Activated T-cell treated with anti-CD3 and anti-CD28 coated beads, Interleukin-2, amount 50 U/mL, for 4 hours (primary cell): Measurements from ENCODE around the gene CCDC187. TPM values are rescaled to one million over a fixed set of nuclear protein-coding genes. Genes with fewer than 3 reads are reported as not detected.
"Not testable (repeated sequence)": the region's sequence is repeated elsewhere in the genome, so short reads cannot be mapped to it uniquely, and the experiment has no call there.

ENCODE experiments used
- ATAC-seq, 2 donors: fragments of 200-7000 bp; cut with Tn5 transposase; one replicate each; pipeline ENCODE4 v1.10.0; 2021
- DNase-seq: peaks from one replicate; pipeline ENCODE4 v3.0.0-alpha.2; 2020
- H3K27me3 Mint-ChIP-seq: one replicate; pipeline ENCODE4 v1.8.0; 2021; ENCODE audit warnings: low read depth, mixed read lengths
- H3K36me3 Mint-ChIP-seq: one replicate; pipeline ENCODE4 v1.8.0; 2022; ENCODE audit warnings: mixed read lengths; ENCODE audit not compliant: insufficient read depth
- H3K4me1 Mint-ChIP-seq: one replicate; pipeline ENCODE4 v1.8.0; 2021; ENCODE audit warnings: low read depth, mixed read lengths
- H3K4me3 Mint-ChIP-seq: one replicate; pipeline ENCODE4 v1.8.0; 2021; ENCODE audit warnings: mild to moderate bottlenecking, moderate library complexity, mixed read lengths
- H3K9me3 Mint-ChIP-seq: one replicate; pipeline ENCODE4 v1.8.0; 2021; ENCODE audit warnings: mixed read lengths
- total RNA-seq, 3 donors: library from RNA; stranded (reverse); gene quantifications; one replicate each; pipeline ENCODE4 v1.2.1, GENCODE V29; 2021

CCDC187 gene
- total RNA-seq: under 1 TPM in 1 of 3 donors, not detected in 2; 0.11 TPM

DNA sequence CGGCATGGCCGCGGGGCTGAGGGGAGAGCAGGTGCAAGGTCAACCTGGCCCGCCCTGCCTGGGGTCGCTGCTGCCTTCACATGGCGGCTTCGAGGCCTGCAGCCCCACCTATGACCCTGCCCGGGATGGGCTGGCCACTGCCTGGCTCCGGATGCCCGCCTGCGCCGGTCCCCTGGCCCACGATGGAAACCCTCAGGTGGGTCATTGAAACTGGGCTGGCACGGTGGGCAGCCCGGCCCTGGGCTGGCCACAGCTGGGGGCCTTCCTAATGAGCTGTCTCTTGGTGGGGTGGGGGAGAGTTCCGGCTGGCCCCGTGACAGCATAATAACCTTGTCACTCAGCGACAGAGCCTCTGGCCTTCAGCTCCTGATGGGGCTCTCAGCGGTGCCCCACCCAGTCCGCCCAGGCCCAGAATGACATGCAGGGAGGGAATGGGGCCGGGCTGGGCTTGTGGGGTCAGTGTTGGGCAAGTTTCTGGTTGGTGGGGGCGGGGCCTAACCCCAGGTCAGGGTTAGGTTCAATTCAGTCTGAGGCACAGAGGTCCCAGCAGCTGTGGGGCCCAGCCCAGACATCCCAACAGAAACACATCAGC is at the start of gene CCDC187:
Gene CCDC187 (minus strand): TSS at position 270 of the 592 bp plus-strand sequence. CDS start 264 bp downstream, at position 6.
- Mint-ChIP-seq H3K4me3 (no peak within 1 kb of the TSS), H3K36me3 (no peaks in the 10 kb centered on the region), H3K4me1 (peaks cover 6% of the 10 kb centered on the region), H3K27me3 (peaks cover 7% of the 10 kb centered on the region), H3K9me3 (no peaks in the 10 kb centered on the region)
- no peak for DNase-seq
- no peak for ATAC-seq

DNA sequence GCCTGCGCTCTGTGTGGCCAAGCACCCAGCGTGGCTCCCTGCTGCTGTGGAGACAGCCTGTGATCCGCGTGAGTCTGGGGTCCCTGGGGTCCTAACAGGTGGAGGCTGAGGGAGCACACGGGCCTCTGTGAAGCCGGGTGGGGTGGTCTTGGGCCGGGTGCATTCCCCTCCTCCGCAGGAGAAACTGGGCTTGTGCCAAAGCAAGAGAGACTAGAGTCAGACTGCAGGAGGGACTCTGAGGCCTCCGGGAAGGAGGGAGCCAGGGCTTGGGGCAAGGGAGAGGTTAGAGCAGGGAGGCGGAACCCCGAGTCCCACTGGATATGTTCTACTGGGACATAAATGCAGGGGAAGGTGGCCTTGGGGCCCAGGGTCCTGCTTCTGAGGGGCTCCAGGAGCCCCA is 49.2 kb upstream of the CCDC187 start:
- H3K4me1 Mint-ChIP-seq: no peaks in the 10 kb centered on the region
- H3K27me3 Mint-ChIP-seq: no peaks in the 10 kb centered on the region
- ATAC-seq: no peak
- no peak overlapping the region for H3K4me3 Mint-ChIP-seq
- no peaks in the 10 kb centered on the region for H3K9me3 Mint-ChIP-seq
- H3K36me3 Mint-ChIP-seq: no peaks in the 10 kb centered on the region
- DNase-seq: no peak

DNA sequence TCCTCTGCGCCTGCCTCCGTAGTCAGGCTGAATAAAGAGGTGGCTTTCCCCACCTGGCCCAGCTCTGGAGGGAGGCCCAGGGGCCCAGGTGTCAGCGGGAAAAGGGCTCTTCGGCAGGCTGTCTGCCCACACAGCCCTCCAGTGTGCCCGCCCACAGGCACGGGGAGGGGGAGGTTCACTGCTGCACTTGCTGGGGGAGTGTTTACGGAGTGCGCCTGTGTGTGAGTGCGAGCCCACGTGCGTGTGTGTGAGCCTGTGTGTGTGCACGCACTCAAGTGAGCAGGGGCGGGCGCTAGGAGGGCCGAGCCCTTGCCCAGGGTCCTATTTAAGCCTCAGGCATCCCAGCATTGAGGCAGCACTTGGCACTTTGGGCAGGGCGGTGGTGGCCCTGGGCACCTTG is 48.8 kb upstream of the CCDC187 start:
- no peaks in the 10 kb centered on the region for H3K4me1 Mint-ChIP-seq
- no peak overlapping the region for H3K4me3 Mint-ChIP-seq
- H3K36me3 Mint-ChIP-seq: no peaks in the 10 kb centered on the region
- no peaks in the 10 kb centered on the region for H3K9me3 Mint-ChIP-seq
- no peaks in the 10 kb centered on the region for H3K27me3 Mint-ChIP-seq
- DNase-seq (no peak), ATAC-seq (no peak)

DNA sequence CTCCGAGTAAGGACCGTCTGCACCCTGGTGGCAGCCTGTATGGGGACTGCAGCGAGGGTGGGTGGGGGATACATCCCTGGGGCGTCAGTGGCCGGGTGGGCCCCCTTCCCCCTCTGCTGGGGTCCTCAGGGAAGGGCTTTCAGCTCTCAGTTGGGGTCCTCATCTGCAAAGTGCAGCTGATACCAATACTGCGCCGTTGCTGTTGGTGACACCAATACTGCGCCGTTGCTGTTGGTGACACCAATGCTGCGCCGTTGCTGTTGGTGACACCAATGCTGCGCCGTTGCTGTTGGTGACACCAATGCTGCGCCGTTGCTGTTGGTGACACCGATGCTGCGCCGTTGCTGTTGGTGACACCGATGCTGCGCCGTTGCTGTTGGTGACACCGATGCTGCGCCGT is 48.0 kb upstream of the CCDC187 start:
- ATAC-seq, H3K36me3 Mint-ChIP-seq, DNase-seq, H3K27me3 Mint-ChIP-seq, H3K4me1 Mint-ChIP-seq, H3K4me3 Mint-ChIP-seq, H3K9me3 Mint-ChIP-seq: not testable (repeated sequence)

DNA sequence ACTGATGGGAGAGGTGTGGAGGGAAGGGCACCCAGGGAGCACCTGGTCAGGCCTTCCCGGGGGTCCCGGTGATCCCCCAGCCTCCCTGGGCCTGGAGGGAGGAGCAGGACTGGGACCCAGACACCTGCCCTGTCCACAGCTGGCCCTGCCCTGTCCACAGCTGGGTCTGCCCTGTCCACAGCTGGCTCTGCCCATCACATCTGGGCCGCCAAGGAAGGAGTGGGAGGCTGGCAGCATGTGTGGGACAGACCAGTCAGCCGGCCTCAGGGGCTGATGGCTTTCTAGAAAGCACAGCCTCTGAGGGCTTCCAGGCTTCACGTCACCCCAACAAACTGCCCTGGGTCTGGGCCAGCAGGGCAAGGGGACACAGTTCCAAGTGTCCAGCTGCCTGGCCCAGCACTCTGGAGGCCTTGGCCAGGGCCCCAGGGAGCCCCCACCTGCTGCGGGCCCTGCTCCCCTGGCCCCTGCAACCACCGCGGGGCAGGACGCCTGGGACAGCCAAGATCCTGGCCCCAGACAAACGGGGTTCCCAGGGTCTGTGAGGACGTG is 47.4 kb upstream of the CCDC187 start:
- Mint-ChIP-seq H3K4me1 (no peaks in the 10 kb centered on the region), H3K9me3 (no peaks in the 10 kb centered on the region), H3K27me3 (no peaks in the 10 kb centered on the region), H3K4me3 (no peak overlapping the region), H3K36me3 (no peaks in the 10 kb centered on the region)
- DNase-seq: no peak
- ATAC-seq: no peak

DNA sequence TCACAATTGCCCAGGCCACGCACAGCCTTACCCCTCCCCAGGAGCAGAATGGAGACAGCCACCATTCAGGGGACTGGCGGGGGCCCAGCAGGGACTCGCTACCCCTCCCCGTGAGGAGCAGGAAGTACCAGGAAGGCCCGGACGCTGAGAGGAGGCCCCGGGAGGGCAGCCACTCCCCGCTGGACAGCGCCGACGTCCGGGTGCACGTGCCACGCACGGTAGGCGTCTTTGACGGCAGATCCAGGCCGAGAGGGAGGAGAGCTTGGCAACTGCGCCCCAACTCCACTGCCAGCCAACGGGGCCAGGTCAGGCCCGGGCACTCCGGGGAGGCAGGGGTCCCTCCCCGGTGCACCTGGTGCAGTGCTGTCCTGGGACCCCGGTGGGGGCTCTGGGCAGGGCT is 45.7 kb upstream of the CCDC187 start:
- Mint-ChIP-seq H3K9me3 (no peaks in the 10 kb centered on the region), H3K36me3 (no peaks in the 10 kb centered on the region), H3K27me3 (no peaks in the 10 kb centered on the region), H3K4me3 (no peak overlapping the region), H3K4me1 (no peaks in the 10 kb centered on the region)
- no peak for DNase-seq
- ATAC-seq: no peak

DNA sequence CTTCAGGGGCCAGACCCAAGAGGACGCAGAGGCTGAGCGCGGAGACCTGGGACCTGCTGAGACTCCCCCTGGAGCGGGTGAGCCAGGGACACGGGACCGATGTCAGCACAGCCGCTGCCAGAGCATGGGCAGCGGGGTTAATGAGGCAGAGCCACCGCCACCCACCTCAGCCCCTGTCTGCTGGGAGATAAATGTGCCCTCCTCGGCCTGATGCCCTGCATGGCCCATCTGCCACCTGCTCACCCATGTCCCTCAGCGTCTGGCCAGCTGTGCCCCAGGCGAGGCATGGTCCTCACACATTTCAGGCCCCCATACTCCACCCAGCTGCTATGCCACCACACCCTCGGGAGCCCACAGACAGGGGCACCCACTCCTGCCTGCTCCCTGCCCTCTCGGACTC is 44.8 kb upstream of the CCDC187 start:
- ATAC-seq: no peak
- no peak for DNase-seq
- H3K9me3 Mint-ChIP-seq: no peaks in the 10 kb centered on the region
- no peaks in the 10 kb centered on the region for H3K36me3 Mint-ChIP-seq
- no peaks in the 10 kb centered on the region for H3K27me3 Mint-ChIP-seq
- no peak overlapping the region for H3K4me3 Mint-ChIP-seq
- no peaks in the 10 kb centered on the region for H3K4me1 Mint-ChIP-seq

DNA sequence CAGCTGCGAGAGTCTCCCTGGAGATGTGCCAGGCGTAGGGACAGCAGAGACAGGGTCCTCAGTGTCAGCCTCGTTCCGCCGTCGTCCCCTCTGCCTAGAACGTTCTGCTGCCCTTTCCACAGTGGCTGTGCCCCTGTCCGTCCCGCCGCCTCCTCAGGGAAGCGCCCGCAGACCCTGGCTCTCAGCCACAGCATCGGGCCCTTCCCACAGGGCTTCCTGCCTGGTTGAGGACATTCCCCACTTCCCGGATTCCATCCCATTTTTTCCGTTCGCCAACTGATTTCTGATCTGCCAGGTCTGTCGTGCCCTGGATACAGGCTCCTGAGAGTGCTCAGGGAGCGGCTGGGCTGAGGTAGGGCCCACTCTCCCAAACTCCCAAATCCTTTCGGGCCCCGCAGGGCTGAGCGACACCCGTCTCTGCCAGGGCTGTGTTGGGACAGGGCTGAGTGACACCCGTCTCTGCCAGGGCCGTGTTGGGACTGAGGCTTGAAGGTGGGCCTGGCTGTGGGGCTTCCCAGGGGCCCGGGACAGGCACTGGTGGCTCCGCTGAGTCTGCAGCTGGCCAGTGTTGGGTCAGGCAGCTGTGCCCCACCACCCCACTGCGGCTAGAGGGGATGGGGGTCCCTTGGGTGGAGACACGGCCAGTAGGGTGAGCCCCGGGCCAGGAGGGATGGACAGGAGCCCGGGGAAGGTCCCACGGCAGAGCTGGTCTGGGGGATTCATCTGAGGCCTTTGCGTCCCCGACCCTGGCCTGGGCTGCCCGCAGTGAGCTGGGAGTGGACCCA is 43.8 kb upstream of the CCDC187 start:
- peaks cover 2% of the 10 kb centered on the region for H3K4me1 Mint-ChIP-seq
- no peak for ATAC-seq
- H3K36me3 Mint-ChIP-seq: no peaks in the 10 kb centered on the region
- H3K27me3 Mint-ChIP-seq: no peaks in the 10 kb centered on the region
- no peak for DNase-seq
- H3K4me3 Mint-ChIP-seq: no peak overlapping the region
- H3K9me3 Mint-ChIP-seq: no peaks in the 10 kb centered on the region

DNA sequence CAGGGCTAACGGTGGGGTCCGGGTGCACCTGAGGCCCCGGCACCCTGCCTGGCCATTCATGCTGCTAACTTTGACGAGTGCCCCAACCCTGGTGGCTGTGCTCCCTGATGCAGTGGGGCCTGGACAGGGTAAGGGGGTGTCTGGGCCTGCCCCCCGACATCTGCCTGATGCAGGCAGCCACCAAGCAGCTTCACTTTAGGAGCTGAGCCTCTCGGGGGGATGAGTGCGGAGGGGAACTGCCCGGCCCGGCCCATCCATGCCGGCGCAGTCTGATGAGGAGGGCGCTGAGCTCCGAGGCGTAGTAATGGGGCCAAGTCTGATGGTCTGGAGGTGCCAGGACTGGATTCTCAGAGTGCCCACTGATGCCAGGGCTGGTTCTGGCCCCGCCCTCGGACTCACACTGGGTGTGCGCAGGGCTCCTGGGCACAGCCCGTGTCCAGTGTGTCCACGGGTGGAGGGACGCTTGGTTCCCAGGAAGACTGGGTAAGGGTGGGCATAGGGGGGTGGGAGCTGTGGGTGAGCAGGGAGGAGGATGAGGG is 43.1 kb upstream of the CCDC187 start:
- peaks cover 2% of the 10 kb centered on the region for H3K4me1 Mint-ChIP-seq
- no peak overlapping the region for H3K4me3 Mint-ChIP-seq
- no peaks in the 10 kb centered on the region for H3K9me3 Mint-ChIP-seq
- no peak for DNase-seq
- H3K36me3 Mint-ChIP-seq: no peaks in the 10 kb centered on the region
- H3K27me3 Mint-ChIP-seq: no peaks in the 10 kb centered on the region
- no peak for ATAC-seq

DNA sequence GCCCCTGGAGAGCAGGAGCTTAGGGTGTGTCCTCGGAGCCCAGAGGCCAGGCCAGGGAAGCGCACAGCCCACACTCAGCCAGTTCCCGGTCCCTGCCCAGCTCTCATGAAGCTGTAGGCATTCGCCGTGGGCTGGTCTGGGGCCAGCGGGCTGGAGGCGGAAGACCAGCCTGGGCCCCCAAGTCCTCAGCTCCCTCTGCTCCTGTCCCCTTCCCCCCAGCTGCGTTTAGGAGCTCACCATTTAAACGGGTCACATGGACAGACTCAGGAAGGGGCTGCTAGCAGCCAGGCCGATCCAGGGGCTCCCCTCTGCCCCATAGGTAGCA is 42.2 kb upstream of the CCDC187 start:
- Mint-ChIP-seq H3K4me3 (no peak overlapping the region), H3K4me1 (peaks cover 2% of the 10 kb centered on the region), H3K9me3 (no peaks in the 10 kb centered on the region), H3K36me3 (no peaks in the 10 kb centered on the region), H3K27me3 (no peaks in the 10 kb centered on the region)
- ATAC-seq (no peak), DNase-seq (no peak)

DNA sequence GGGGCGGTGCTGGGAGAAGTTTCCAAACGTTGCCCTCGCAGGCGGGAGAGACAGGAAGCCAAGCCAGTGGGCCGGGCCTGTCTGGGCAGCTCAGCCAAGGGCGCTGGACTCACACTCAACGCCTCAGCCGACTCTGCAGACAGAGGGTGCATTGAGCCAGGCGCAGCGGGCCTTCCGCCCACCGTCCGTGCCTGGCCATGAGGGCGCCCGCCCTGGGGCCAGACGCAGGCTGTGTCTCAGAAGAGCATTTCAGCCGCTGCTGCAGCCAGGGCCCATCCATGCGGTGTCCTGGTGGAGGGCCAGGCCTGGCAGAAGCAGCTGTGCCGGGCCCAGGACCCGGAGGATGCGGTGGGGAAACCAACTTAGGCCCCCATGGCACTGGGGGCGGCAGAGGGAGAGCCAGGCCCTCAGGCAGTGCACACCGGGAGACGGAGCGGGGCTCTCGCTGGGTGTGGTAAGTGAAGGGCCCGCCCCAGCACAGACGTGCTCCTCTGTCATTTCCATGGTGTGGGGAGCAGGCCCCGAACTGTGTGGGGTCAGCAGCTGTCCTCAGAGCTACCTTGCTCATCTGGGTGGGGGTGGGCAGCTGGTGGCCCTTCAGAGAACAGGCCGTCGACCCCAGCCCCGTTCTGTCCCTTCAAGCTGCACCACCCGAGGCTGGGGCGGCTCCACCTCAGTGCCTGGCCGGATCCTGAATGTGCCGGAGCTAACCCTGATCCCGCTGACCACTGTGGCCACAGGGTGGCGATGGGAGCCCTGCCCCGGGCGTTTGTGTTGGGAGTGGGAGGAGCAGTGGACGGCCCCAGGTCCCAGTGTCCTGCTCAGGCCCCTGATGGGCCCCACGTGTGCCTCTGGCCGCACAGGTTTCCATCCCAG is 41.6 kb upstream of the CCDC187 start:
- no peak overlapping the region for H3K4me3 Mint-ChIP-seq
- H3K4me1 Mint-ChIP-seq: peaks cover 2% of the 10 kb centered on the region
- H3K9me3 Mint-ChIP-seq: no peaks in the 10 kb centered on the region
- no peaks in the 10 kb centered on the region for H3K36me3 Mint-ChIP-seq
- no peak for ATAC-seq
- H3K27me3 Mint-ChIP-seq: no peaks in the 10 kb centered on the region
- DNase-seq: no peak

DNA sequence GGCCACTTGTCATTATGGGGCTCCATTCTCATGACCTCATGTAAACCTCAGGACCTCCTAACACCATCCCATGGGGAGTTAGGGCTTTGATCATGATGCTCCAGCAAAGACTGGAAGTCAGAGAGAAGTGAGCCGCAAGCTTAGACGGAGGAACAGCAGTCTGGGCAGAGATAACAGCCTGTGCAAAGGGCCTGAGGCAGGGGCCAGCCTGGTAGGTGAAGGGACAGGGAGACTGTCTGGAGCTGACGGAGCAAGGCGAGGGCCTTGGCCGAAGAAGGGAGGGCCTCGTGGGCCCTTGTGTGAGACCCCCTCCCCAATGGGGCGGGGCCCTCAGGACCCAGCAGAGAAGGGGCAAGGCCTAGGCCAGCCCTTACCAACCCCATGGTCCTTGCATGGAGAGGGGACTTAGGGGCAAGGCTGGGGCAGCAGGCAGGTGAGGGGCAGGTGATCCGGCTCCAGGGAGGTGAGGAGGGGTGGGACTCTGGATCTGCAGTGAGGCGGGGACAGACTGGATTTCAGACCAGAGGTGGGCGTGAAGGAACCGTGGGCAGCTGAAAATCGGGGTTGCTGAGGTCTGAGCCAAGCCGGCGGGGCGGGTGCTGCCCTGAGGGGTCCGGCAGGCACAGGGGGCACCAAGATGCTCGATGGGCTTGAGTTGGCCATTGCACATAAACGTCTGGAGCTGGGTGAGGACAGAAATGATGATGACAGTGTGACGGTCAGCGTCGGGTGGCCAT is 40.8 kb upstream of the CCDC187 start:
- peaks cover 2% of the 10 kb centered on the region for H3K4me1 Mint-ChIP-seq

DNA sequence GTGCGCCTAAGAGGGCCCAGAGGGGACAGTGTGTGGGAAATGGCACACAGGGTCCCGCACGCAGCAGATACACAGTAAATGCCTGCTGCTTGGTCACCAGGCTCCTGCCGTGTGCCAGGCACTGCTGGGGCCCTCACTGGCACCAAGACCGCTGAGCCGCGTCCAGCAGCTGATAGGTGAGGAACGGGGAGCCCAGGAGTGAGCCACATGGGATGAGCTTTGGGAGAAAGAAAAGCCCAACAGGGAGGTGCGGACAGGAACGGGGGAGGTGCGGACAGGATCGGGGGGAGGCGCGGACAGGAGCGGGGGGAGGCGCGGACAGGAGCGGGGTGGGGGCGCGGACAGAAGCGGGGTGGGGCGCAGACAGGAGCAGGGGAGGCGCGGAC is 40.0 kb upstream of the CCDC187 start:
- ATAC-seq: no peak
- Mint-ChIP-seq H3K4me3 (no peak overlapping the region), H3K4me1 (peaks cover 2% of the 10 kb centered on the region), H3K36me3 (no peaks in the 10 kb centered on the region), H3K27me3 (no peaks in the 10 kb centered on the region), H3K9me3 (no peaks in the 10 kb centered on the region)
- no peak for DNase-seq

More for the DNA sequence above, 40.8 kb upstream of the CCDC187 start:
- Mint-ChIP-seq H3K4me3 (no peak overlapping the region), H3K36me3 (no peaks in the 10 kb centered on the region), H3K9me3 (no peaks in the 10 kb centered on the region), H3K27me3 (no peaks in the 10 kb centered on the region)
- DNase-seq: no peak
- no peak for ATAC-seq
